Adrenal gland (tissue), 12 donors: ENCODE results near the gene ATG16L2. TPM values are rescaled to one million over a fixed set of nuclear protein-coding genes. Genes with fewer than 3 reads are reported as not detected.
A peak's percentile ranks its signal among the peaks of the same experiment; 100 is the strongest.

ENCODE experiments used
- DNase-seq, 7 donors: peaks; one replicate each; pipeline ENCODE4 v3.0.0-alpha.2; 2019 to 2020
- H3K27ac ChIP-seq, 5 donors: fragments of 200-600 bp; sonication (generic) in 4 of 5; 1 replicate in 3 of 5; 2 replicates in 2 of 5; pipeline versions ENCODE4 v1.5.1 to v1.8.0; 2016 to 2020; ENCODE audit warnings: mild to moderate bottlenecking in 1 of 5
- H3K27me3 ChIP-seq: fragments of 200-600 bp; 2 replicates; pipeline ENCODE4 v1.8.0; 2021
- H3K36me3 ChIP-seq, 2 donors: fragments of 200-600 bp; replicated peaks in 1 of 2; 1 replicate in 1 of 2; 2 replicates in 1 of 2; pipeline versions ENCODE4 v1.5.1 to v1.8.0; 2018 to 2022
- H3K4me1 ChIP-seq, 2 donors: fragments of 200-600 bp; replicated peaks in 1 of 2; 1 replicate in 1 of 2; 2 replicates in 1 of 2; pipeline versions ENCODE4 v1.5.1 to v1.8.0; 2018 to 2021
- H3K4me3 ChIP-seq, 4 donors: fragments of 200-600 bp; sonication (generic) in 3 of 4; one replicate each; pipeline ENCODE4 v1.5.1; 2016 to 2018
- H3K9me3 ChIP-seq, 3 donors: fragments of 200-600 bp; sonication (generic) in 1 of 3; replicated peaks in 1 of 3; 1 replicate in 2 of 3; 2 replicates in 1 of 3; pipeline versions ENCODE4 v1.5.1 to v1.8.0; 2016 to 2021
- CTCF ChIP-seq, 6 experiments: fragments of 450-650 bp in 4 of 6; fragments of 200-600 bp in 2 of 6; sonication (generic) in 1 of 6; IDR thresholded peaks; 1 replicate in 5 of 6; 2 replicates in 1 of 6; pipeline versions ENCODE4 v1.5.1 to v1.8.0; 2016 to 2021; ENCODE audit warnings: antibody characterized with exemption in 6 of 6, mild to moderate bottlenecking in 2 of 6, moderate library complexity in 1 of 6
- POLR2A ChIP-seq, 2 donors: fragments of 450-650 bp; IDR thresholded peaks; one replicate each; pipeline ENCODE4 v1.6.1; 2017; ENCODE audit warnings: antibody characterized with exemption in 2 of 2, mild to moderate bottlenecking in 2 of 2, moderate library complexity in 1 of 2
- WGBS, 4 donors: extraction: QIAGEN DNeasy Blood & Tissue Kit in 2 of 4; methylation state at CpG; one replicate each; pipeline versions ENCODE4 v1.1.5 to v1.1.7; 2013 to 2017; 5-methylcytosine and 5-hydroxymethylcytosine counted together
- intact Hi-C, 2 donors: fragments of 100-400 bp; cut with DNase I; formaldehyde crosslinking; loops; one replicate each; pipeline versions ENCODE4 v1.14.1 to v1.15.0; 2022 to 2023
- polyA plus RNA-seq, 3 donors: library from polyadenylated mRNA; stranded (reverse); fragments of 200-250 nt in 2 of 3; fragments of 350-450 nt in 1 of 3; fragmentation: Illumina TruSeq in 1 of 3; extraction: RNeasy Lipid Tissue Mini Kit (QIAGEN cat#74804) in 1 of 3; gene quantifications; one replicate each; pipeline ENCODE4 v1.2.3, GENCODE V29; 2013 to 2014
- total RNA-seq, 9 donors: library from RNA; depleted of rRNA in 4 of 9; stranded (reverse); fragments of >200 nt in 4 of 9; fragments of 120-200 nt in 1 of 9; fragmentation: NEBNext Ultra II Directional in 1 of 9; extraction: Animal tissue kit (Norgen Biotek cat#: 25700) in 1 of 9; gene quantifications; one replicate each; pipeline versions ENCODE4 v1.1.0 to v1.2.4, GENCODE V29; 2013 to 2023
- donor health status: healthy with polysubstance abuse.
- donor health status: Bipolar disorder and iron deficiency.
- donor health status: DM: yes; HTN: yes; CAD: no.
- donor health status: DM: no; HTN: no; CAD: no.
- donor health status: DM: no; HTN: no; CAD: no.
- donor health status: DM: yes; HTN: yes; CAD: no.

The ATG16L2 gene
- total and polyA plus RNA-seq, 12 donors = 5.7 to 343 (median 30.6) TPM

- no peak for TF ChIP-seq POLR2A (IDR thresholded peaks at IDR 0.05)
- TF ChIP-seq CTCF (IDR thresholded peaks at IDR 0.05) = no peak
- Histone ChIP-seq H3K36me3 (peaks cover 0 to 12% of the 10 kb centered on the region in 2 donors), H3K9me3 (no peaks in the 10 kb centered on the region), H3K4me3 (no peak overlapping the region), H3K27me3 (no peaks in the 10 kb centered on the region), H3K4me1 (peaks cover 21 to 28% of the 10 kb centered on the region in 2 donors), H3K27ac (peak overlapping the region in 1 of 5 donors; percentile 22)
- peak in 3 of 7 donors; percentile 23 to 60 (median 32) for DNase-seq
- 63 to 74% (median 66%) methylated on average over 4 to 7 of the region's 7 CpGs for WGBS, 4 donors
- intact Hi-C loops = no loop called here
Measured at GRCh38 chr11:72824020-72824419, 9.8 kb downstream of the ATG16L2 start.

- H3K9me3 ChIP-seq = no peaks in the 10 kb centered on the region
- intact Hi-C loops = loop anchor here in 1 of 2 donors (5.0 kb wide), 1 partner anchor 352 kb away; no protein-coding TSS in a partner anchor
- no peak for TF ChIP-seq CTCF (IDR thresholded peaks at IDR 0.05)
- no peak for TF ChIP-seq POLR2A (IDR thresholded peaks at IDR 0.05)
- 83 to 89% (median 86%) methylated on average over 8 to 15 of the region's 15 CpGs for WGBS, 4 donors
- DNase-seq = peak in 1 of 7 donors; percentile 19
- H3K4me1 ChIP-seq = peaks cover 21 to 28% of the 10 kb centered on the region in 2 donors
- no peak overlapping the region for H3K27ac ChIP-seq
- no peaks in the 10 kb centered on the region for H3K27me3 ChIP-seq
- H3K36me3 ChIP-seq = peaks cover 0 to 8% of the 10 kb centered on the region in 2 donors
- no peak overlapping the region for H3K4me3 ChIP-seq
Measured at GRCh38 chr11:72824811-72825505, 10.7 kb downstream of the ATG16L2 start.

- DNase-seq = peak in 2 of 7 donors; percentile 13 to 51
- Histone ChIP-seq H3K27me3 (no peaks in the 10 kb centered on the region), H3K4me3 (no peak overlapping the region), H3K4me1 (peaks cover 21 to 28% of the 10 kb centered on the region in 2 donors), H3K27ac (no peak overlapping the region), H3K36me3 (peaks cover 0 to 2% of the 10 kb centered on the region in 2 donors), H3K9me3 (no peaks in the 10 kb centered on the region)
- intact Hi-C loops = loop anchor here in 1 of 2 donors (5.0 kb wide), 1 partner anchor 352 kb away; no protein-coding TSS in a partner anchor
- WGBS, 4 donors = 77 to 100% (median 81%) methylated on average over 2 to 4 of the region's 4 CpGs
- no peak for TF ChIP-seq CTCF (IDR thresholded peaks at IDR 0.05)
- TF ChIP-seq POLR2A (IDR thresholded peaks at IDR 0.05) = no peak
Measured at GRCh38 chr11:72825661-72826060, 11.4 kb downstream of the ATG16L2 start.

GRCh38 chr11:72826191-72826941 is 12.2 kb downstream of the ATG16L2 start:
- 92 to 95% (median 92%) methylated on average over 7 to 15 of the region's 15 CpGs for WGBS, 4 donors
- Histone ChIP-seq H3K27me3 (no peaks in the 10 kb centered on the region), H3K4me1 (peaks cover 21 to 27% of the 10 kb centered on the region in 2 donors), H3K27ac (peak overlapping the region in 2 of 5 donors; percentile 87), H3K4me3 (no peak overlapping the region), H3K9me3 (no peaks in the 10 kb centered on the region), H3K36me3 (peaks cover 0 to 2% of the 10 kb centered on the region in 2 donors)
- intact Hi-C loops = loop anchor here in 1 of 2 donors (5.0 kb wide), 1 partner anchor 351 kb away; no protein-coding TSS in a partner anchor
- peak in 2 of 7 donors; percentile 17 to 57 for DNase-seq
- no peak for TF ChIP-seq POLR2A (IDR thresholded peaks at IDR 0.05)
